Endothelial cell of umbilical vein (primary cell): ENCODE data around the gene AP2B1. TPM values are rescaled to one million over a fixed set of nuclear protein-coding genes. Genes with fewer than 3 reads are reported as not detected.

ENCODE experiments used
- BruUV-seq: library from RNA; stranded (reverse); fragments of 400-500 nt; replicated peaks from 2 replicates; lab custom pipeline; 2021; lab: Mats Ljungman, UMichigan
- CTCF ChIA-PET: fragments of 300-600, 350-600 bp; sonication (Branson Sonifier 250); formaldehyde crosslinking; loops from one replicate; lab custom pipeline; 2021; ENCODE audit warnings: antibody characterized with exemption, inconsistent platforms; lab: Charles Lee
- POLR2A ChIA-PET: fragments of 300-600, 350-600 bp; sonication (Branson Sonifier 250); formaldehyde crosslinking; loops from one replicate; lab custom pipeline; 2021; ENCODE audit warnings: antibody characterized with exemption, inconsistent platforms; lab: Charles Lee
- DNase-seq: peaks from one replicate; pipeline ENCODE4 v3.0.0-alpha.2; 2011; ENCODE audit warnings: low read depth, low spot score
- FAIRE-seq: peaks from 2 replicates; lab custom pipeline; 2011; peaks lifted over from hg19 to GRCh38; lab: Jason Lieb, UNC
- H2AFZ ChIP-seq: 2 replicates; pipeline ENCODE4 v1.6.0; 2012; ENCODE audit warnings: low read depth, low read length, control low read depth, inconsistent platforms
- H3K27ac ChIP-seq: 2 replicates; pipeline ENCODE4 v1.5.1; 2011; ENCODE audit warnings: low read depth, mild to moderate bottlenecking, control low read depth, low read length, moderate library complexity; ENCODE audit not compliant: insufficient read depth
- H3K27me3 ChIP-seq, 2 experiments: 2 replicates each; pipeline versions ENCODE4 v1.6.0 to v1.6.1; 2011; ENCODE audit warnings: low read length in 2 of 2, mixed read lengths in 1 of 2; ENCODE audit not compliant: control insufficient read depth in 2 of 2, insufficient read depth in 2 of 2
- H3K36me3 ChIP-seq, 2 experiments: 2 replicates in 1 of 2; 3 replicates in 1 of 2; pipeline ENCODE4 v1.5.1; 2011; ENCODE audit warnings: low read length in 2 of 2, mild to moderate bottlenecking in 1 of 2, moderate library complexity in 1 of 2; ENCODE audit not compliant: control insufficient read depth in 2 of 2, insufficient read depth in 2 of 2; ENCODE audit errors: extremely low read depth in 1 of 2
- H3K4me1 ChIP-seq: 3 replicates; pipeline ENCODE4 v1.5.1; 2011; ENCODE audit warnings: mild to moderate bottlenecking, low read length; ENCODE audit not compliant: control insufficient read depth, insufficient read depth; ENCODE audit errors: extremely low read depth
- H3K4me2 ChIP-seq: 2 replicates; pipeline ENCODE4 v1.6.1; 2011; ENCODE audit warnings: low read length, control low read depth, mixed read lengths; ENCODE audit not compliant: insufficient read depth
- H3K4me3 ChIP-seq, 3 experiments: fragments of 200-600 bp in 1 of 3; sonication (generic), shearing (Covaris generic) in 1 of 3; replicated peaks in 1 of 3; 2 replicates each; pipeline ENCODE4 v1.5.1; 2011 to 2016; ENCODE audit warnings: control low read depth in 3 of 3, low read length in 3 of 3, mild to moderate bottlenecking in 2 of 3, inconsistent platforms in 1 of 3, low read depth in 1 of 3, moderate library complexity in 1 of 3; ENCODE audit not compliant: insufficient read depth in 1 of 3
- H3K79me2 ChIP-seq: 2 replicates; pipeline ENCODE4 v1.6.0; 2012; ENCODE audit warnings: low read length, inconsistent platforms; ENCODE audit not compliant: control insufficient read depth, insufficient read depth
- H3K9ac ChIP-seq: replicated peaks from 2 replicates; pipeline ENCODE3; 2011; ENCODE audit warnings: low read length, control low read depth; ENCODE audit not compliant: insufficient read depth; ENCODE audit errors: extremely low read depth
- H3K9me1 ChIP-seq: replicated peaks from 3 replicates; pipeline ENCODE4 v1.6.0; 2011; ENCODE audit warnings: mild to moderate bottlenecking, low read length; ENCODE audit not compliant: control insufficient read depth, insufficient read depth; ENCODE audit errors: extremely low read depth
- H3K9me3 ChIP-seq: replicated peaks from 2 replicates; pipeline ENCODE4 v1.5.1; 2012; ENCODE audit warnings: low read length, inconsistent platforms; ENCODE audit not compliant: control insufficient read depth, insufficient read depth
- H4K20me1 ChIP-seq: replicated peaks from 2 replicates; pipeline ENCODE3; 2011; ENCODE audit warnings: mild to moderate bottlenecking, low read length; ENCODE audit not compliant: control insufficient read depth, insufficient read depth; ENCODE audit errors: extremely low read depth
- EZH2 ChIP-seq: IDR thresholded peaks from 2 replicates; pipeline ENCODE4 v1.6.1; 2012; ENCODE audit warnings: borderline replicate concordance, low read depth, mild to moderate bottlenecking, moderate library complexity, low read length, inconsistent platforms; ENCODE audit not compliant: severe bottlenecking
- GATA2 ChIP-seq: IDR thresholded peaks from 2 replicates; pipeline ENCODE4 v1.7.0; 2011; ENCODE audit warnings: low read depth, mild to moderate bottlenecking, moderate library complexity, mixed read lengths, low read length; ENCODE audit not compliant: insufficient read length, insufficient read depth
- JUN ChIP-seq: IDR thresholded peaks from 2 replicates; pipeline ENCODE4 v1.6.1; 2011; ENCODE audit warnings: borderline replicate concordance, low read depth; ENCODE audit not compliant: insufficient read length, insufficient read depth
- POLR2AphosphoS5 ChIP-seq: IDR thresholded peaks from 2 replicates; pipeline ENCODE4 v1.6.1; 2012; ENCODE audit warnings: low read depth, mild to moderate bottlenecking, control low read depth, low read length, moderate library complexity; ENCODE audit not compliant: insufficient read depth
- dilution Hi-C: fragments of 300-500 bp; cut with MboI; formaldehyde crosslinking; loops from one replicate; pipeline ENCODE4 v1.15.0; 2019; ENCODE audit warnings: low sequenced_read_pairs; ENCODE audit not compliant: extremely low pct_ligation_motif_present
- intact Hi-C: fragments of 100-400 bp; cut with micrococcal nuclease; formaldehyde crosslinking; loops from one replicate; pipeline ENCODE4 v1.10.0; 2022
- polyA plus RNA-seq, 4 experiments: library from polyadenylated mRNA; depleted of rRNA in 3 of 4; stranded (reverse) in 3 of 4; unstranded in 1 of 4; fragments of >200 nt; gene quantifications; 2 replicates each; pipeline versions ENCODE4 v1.2.1 to v1.2.3, GENCODE V29; 2011 to 2012; ENCODE audit warnings: missing spikeins in 1 of 4
- total RNA-seq: library from RNA; stranded (reverse); gene quantifications from 2 replicates; pipeline ENCODE4 v1.2.3, GENCODE V29; 2021
- TF ChIP-seq, protein P1 (sequence below), 2 donors: IDR thresholded peaks; 1 replicate in 1 of 2; 2 replicates in 1 of 2; pipeline ENCODE4 v1.5.1; 2011; ENCODE audit warnings: low read length in 2 of 2, mild to moderate bottlenecking in 2 of 2, moderate library complexity in 2 of 2, control low read depth in 1 of 2, inconsistent platforms in 1 of 2, low read depth in 1 of 2; ENCODE audit not compliant: insufficient read depth in 1 of 2; ENCODE audit errors: extremely low read depth in 1 of 2
- TF ChIP-seq, protein P2 (sequence below): IDR thresholded peaks from 2 replicates; pipeline ENCODE4 v1.6.1; 2011; ENCODE audit not compliant: insufficient read depth, insufficient read length

Gene AP2B1
- total and polyA plus RNA-seq, 2 donors (not counting 3 experiments of a cell fraction or from before 2014, with no cell fraction given), result 106 to 198 TPM

DNA sequence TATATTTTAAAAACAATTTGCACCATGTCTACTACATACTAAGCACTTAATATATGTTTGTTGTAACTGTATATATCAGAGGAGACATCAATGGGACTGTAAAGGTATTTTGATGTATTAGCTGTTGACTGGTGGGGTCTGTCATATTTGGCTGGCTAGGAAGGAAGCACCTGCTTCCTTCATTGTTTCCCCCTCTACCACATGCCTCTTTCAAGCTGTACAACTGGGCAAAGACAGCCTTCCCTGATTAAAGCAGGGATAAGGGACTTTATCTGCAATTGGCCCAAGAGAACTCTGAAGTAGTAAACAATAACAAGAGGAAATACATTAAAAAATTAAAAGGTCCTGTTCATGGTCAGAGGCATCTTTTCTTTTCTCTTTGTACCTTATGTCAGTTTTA, 44.1 kb upstream of the AP2B1 start:
- intact Hi-C loops (loop anchor here (1.0 to 10.0 kb wide), 6 partner anchors 24 to 1128 kb away; partner anchors contain the start of genes AP2B1, LIG3 and TAF15), dilution Hi-C loops (loop anchor here (25.0 kb wide), 1 partner anchor 231 kb away; no protein-coding TSS in a partner anchor)
- FAIRE-seq (peak; percentile 83), DNase-seq (peak; percentile 85)
- ChIA-PET CTCF (interaction anchor here (1.0 to 3.5 kb wide), 3 partner anchors 46 to 286 kb away, joined by 3 to 10 read pairs (median 5); no protein-coding TSS in a partner anchor), POLR2A (no interaction called here)
- Histone ChIP-seq H3K4me2 (peak overlapping the region; percentile 44), H3K36me3 (no peaks in the 10 kb centered on the region), H2AFZ (no peak overlapping the region), H3K4me1 (peaks cover 40% of the 10 kb centered on the region), H3K27me3 (peaks cover 0 to 11% of the 10 kb centered on the region in 2 experiments), H3K4me3 (no peak overlapping the region), H3K9ac (no peak overlapping the region), H3K27ac (peak overlapping the region; percentile 31), H4K20me1 (no peaks in the 10 kb centered on the region), H3K9me1 (no peaks in the 10 kb centered on the region), H3K79me2 (no peaks in the 10 kb centered on the region), H3K9me3 (no peaks in the 10 kb centered on the region)
- TF ChIP-seq, protein P1, sequence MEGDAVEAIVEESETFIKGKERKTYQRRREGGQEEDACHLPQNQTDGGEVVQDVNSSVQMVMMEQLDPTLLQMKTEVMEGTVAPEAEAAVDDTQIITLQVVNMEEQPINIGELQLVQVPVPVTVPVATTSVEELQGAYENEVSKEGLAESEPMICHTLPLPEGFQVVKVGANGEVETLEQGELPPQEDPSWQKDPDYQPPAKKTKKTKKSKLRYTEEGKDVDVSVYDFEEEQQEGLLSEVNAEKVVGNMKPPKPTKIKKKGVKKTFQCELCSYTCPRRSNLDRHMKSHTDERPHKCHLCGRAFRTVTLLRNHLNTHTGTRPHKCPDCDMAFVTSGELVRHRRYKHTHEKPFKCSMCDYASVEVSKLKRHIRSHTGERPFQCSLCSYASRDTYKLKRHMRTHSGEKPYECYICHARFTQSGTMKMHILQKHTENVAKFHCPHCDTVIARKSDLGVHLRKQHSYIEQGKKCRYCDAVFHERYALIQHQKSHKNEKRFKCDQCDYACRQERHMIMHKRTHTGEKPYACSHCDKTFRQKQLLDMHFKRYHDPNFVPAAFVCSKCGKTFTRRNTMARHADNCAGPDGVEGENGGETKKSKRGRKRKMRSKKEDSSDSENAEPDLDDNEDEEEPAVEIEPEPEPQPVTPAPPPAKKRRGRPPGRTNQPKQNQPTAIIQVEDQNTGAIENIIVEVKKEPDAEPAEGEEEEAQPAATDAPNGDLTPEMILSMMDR (IDR thresholded peaks at IDR 0.05; ENCODE audit: extremely low read depth in 1 of 2, insufficient read depth in 1 of 2, low read depth in 1 of 2, low read length in 2 of 2), result no peak
- TF ChIP-seq, protein P2, sequence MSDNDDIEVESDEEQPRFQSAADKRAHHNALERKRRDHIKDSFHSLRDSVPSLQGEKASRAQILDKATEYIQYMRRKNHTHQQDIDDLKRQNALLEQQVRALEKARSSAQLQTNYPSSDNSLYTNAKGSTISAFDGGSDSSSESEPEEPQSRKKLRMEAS, result peak; percentile 17
- TF ChIP-seq POLR2AphosphoS5 (peak; percentile 44), JUN (peak; percentile 46), EZH2 (no peak), GATA2 (peak; percentile 77)
- no TSS peak for BruUV-seq
